Measurements from ENCODE around the gene ESR1.

DNA sequence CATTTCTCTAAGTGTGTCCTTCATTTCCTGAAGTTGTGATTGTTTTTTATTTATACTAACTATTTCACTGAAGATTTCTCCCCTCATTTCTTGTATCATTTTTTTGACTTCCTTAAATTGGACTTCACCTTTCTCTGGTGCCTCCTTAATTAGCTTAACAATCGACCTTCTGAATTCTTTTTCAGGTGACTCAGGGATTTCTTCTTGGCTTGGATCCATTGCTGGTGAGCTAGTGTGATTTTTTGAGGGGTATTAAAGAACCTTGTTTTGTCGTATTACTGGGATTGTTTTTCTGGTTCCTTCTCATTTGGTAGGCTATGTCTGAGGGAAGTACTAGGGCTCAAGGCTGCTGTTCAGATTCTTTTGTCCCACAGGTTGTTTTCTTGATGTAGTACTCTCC lies 92.8 kb downstream of the ESR1 start:
- TF ChIP-seq, protein P1, sequence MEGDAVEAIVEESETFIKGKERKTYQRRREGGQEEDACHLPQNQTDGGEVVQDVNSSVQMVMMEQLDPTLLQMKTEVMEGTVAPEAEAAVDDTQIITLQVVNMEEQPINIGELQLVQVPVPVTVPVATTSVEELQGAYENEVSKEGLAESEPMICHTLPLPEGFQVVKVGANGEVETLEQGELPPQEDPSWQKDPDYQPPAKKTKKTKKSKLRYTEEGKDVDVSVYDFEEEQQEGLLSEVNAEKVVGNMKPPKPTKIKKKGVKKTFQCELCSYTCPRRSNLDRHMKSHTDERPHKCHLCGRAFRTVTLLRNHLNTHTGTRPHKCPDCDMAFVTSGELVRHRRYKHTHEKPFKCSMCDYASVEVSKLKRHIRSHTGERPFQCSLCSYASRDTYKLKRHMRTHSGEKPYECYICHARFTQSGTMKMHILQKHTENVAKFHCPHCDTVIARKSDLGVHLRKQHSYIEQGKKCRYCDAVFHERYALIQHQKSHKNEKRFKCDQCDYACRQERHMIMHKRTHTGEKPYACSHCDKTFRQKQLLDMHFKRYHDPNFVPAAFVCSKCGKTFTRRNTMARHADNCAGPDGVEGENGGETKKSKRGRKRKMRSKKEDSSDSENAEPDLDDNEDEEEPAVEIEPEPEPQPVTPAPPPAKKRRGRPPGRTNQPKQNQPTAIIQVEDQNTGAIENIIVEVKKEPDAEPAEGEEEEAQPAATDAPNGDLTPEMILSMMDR (IDR thresholded peaks at IDR 0.05; ENCODE audit: extremely low read depth in 1 of 2, insufficient read depth in 1 of 2, low read depth in 1 of 2, low read length in 2 of 2) = no peak
- TF ChIP-seq POLR2A (IDR thresholded peaks at IDR 0.05; ENCODE audit: low read depth, low read length) = no peak
